GM23338 (cell line): ENCODE results near the gene MEN1. TPM values are rescaled to one million over a fixed set of nuclear protein-coding genes. Genes with fewer than 3 reads are reported as not detected.

ENCODE experiments used
- ATAC-seq: fragments of 200-7000 bp; cut with Tn5 transposase; 3 replicates; pipeline ENCODE4 v1.9.1; 2020
- DNase-seq: peaks from one replicate; pipeline ENCODE4 v3.0.0-alpha.2; 2015; ENCODE audit warnings: low spot score
- H2AFZ ChIP-seq: fragments of 200-600 bp; sonication (generic); 2 replicates; pipeline ENCODE4 v1.8.0; 2016; ENCODE audit warnings: antibody characterized with exemption, mild to moderate bottlenecking, moderate library complexity
- H3F3A ChIP-seq: fragments of 200-600 bp; sonication (generic); replicated peaks from 2 replicates; pipeline ENCODE4 v1.8.0; 2017; ENCODE audit warnings: antibody characterized with exemption, mixed run types, low read depth
- H3K27ac ChIP-seq: fragments of 200-600 bp; sonication (generic); 2 replicates; pipeline ENCODE4 v1.6.1; 2016; ENCODE audit warnings: low read depth
- H3K27me3 ChIP-seq: fragments of 200-600 bp; sonication (generic); 2 replicates; pipeline ENCODE4 v1.8.0; 2016; ENCODE audit warnings: mild to moderate bottlenecking, mixed run types, moderate library complexity; ENCODE audit not compliant: insufficient read depth
- H3K36me3 ChIP-seq: fragments of 200-600 bp; sonication (generic); 2 replicates; pipeline ENCODE4 v1.8.0; 2016; ENCODE audit warnings: mild to moderate bottlenecking; ENCODE audit not compliant: insufficient read depth
- H3K4me1 ChIP-seq: fragments of 200-600 bp; sonication (generic); 2 replicates; pipeline ENCODE4 v1.8.0; 2016; ENCODE audit warnings: mild to moderate bottlenecking, moderate library complexity; ENCODE audit not compliant: insufficient read depth
- H3K4me2 ChIP-seq: fragments of 200-600 bp; sonication (generic); 2 replicates; pipeline ENCODE4 v1.7.1; 2017; ENCODE audit warnings: mixed run types
- H3K4me3 ChIP-seq: fragments of 200-600 bp; sonication (generic); 2 replicates; pipeline ENCODE4 v1.6.1; 2016; ENCODE audit warnings: mixed run types
- H3K79me2 ChIP-seq: fragments of 200-600 bp; sonication (generic); replicated peaks from 2 replicates; pipeline ENCODE4 v1.8.0; 2017; ENCODE audit warnings: mild to moderate bottlenecking; ENCODE audit not compliant: insufficient read depth
- H3K9me2 ChIP-seq: fragments of 200-600 bp; sonication (generic); 2 replicates; pipeline ENCODE4 v1.8.0; 2017; ENCODE audit not compliant: insufficient read depth
- H4K20me1 ChIP-seq: fragments of 200-600 bp; sonication (generic); replicated peaks from 2 replicates; pipeline ENCODE4 v1.8.0; 2017; ENCODE audit warnings: mild to moderate bottlenecking; ENCODE audit not compliant: insufficient read depth
- H3K27ac Mint-ChIP-seq: 2 replicates; pipeline ENCODE4 v1.8.0; 2020; ENCODE audit warnings: inconsistent platforms, mild to moderate bottlenecking, moderate library complexity, mixed read lengths
- H3K27me3 Mint-ChIP-seq: 3 replicates; pipeline ENCODE4 v1.8.0; 2022; ENCODE audit warnings: low read depth, mild to moderate bottlenecking, moderate library complexity, mixed read lengths, inconsistent platforms; ENCODE audit not compliant: insufficient read depth, poor library complexity
- H3K36me3 Mint-ChIP-seq: 3 replicates; pipeline ENCODE4 v1.8.0; 2021; ENCODE audit warnings: low read depth, mild to moderate bottlenecking, inconsistent platforms, moderate library complexity, mixed read lengths
- H3K4me1 Mint-ChIP-seq: 3 replicates; pipeline ENCODE4 v1.8.0; 2020; ENCODE audit warnings: mild to moderate bottlenecking, inconsistent platforms, mixed read lengths
- H3K4me3 Mint-ChIP-seq: 3 replicates; pipeline ENCODE4 v1.8.0; 2021; ENCODE audit warnings: moderate library complexity, mild to moderate bottlenecking, inconsistent platforms, mixed read lengths
- H3K9me3 Mint-ChIP-seq: 3 replicates; pipeline ENCODE4 v1.8.0; 2020; ENCODE audit warnings: moderate library complexity, mild to moderate bottlenecking, inconsistent platforms, mixed read lengths
- CREB1 ChIP-seq: fragments of 250-450 bp; sonication (Bioruptor Pico); IDR thresholded peaks from 2 replicates; pipeline ENCODE4 v1.5.0; 2020; ENCODE audit warnings: low read depth, mild to moderate bottlenecking, moderate library complexity
- CTCF ChIP-seq, 2 experiments: fragments of 200-600 bp in 1 of 2; sonication (generic) in 1 of 2; conservative IDR thresholded peaks; 2 replicates each; pipeline versions ENCODE4 v1.5.1 to v1.6.1; 2016 to 2017; ENCODE audit warnings: antibody characterized with exemption in 2 of 2, low read depth in 2 of 2, mild to moderate bottlenecking in 2 of 2, moderate library complexity in 1 of 2
- EZH2 ChIP-seq: fragments of 200-600 bp; sonication (generic); IDR thresholded peaks from one replicate; pipeline ENCODE4 v1.8.0; 2017; ENCODE audit warnings: antibody characterized with exemption, mild to moderate bottlenecking, low read depth; ENCODE audit not compliant: unreplicated experiment
- NANOG ChIP-seq: IDR thresholded peaks from 2 replicates; pipeline ENCODE4 v1.6.1; 2016; ENCODE audit warnings: antibody characterized with exemption, borderline replicate concordance
- POLR2AphosphoS5 ChIP-seq: IDR thresholded peaks from 2 replicates; pipeline ENCODE4 v1.6.1; 2016; ENCODE audit warnings: antibody characterized with exemption, low read depth
- STAT1 ChIP-seq: IDR thresholded peaks from one replicate; pipeline ENCODE4 v1.6.1; 2016; ENCODE audit warnings: antibody characterized with exemption; ENCODE audit not compliant: unreplicated experiment
- ZNF331 ChIP-seq: fragments of 250-450 bp; sonication (Bioruptor Pico); IDR thresholded peaks from 2 replicates; pipeline ENCODE4 v1.5.0; 2020; ENCODE audit warnings: low read depth, mild to moderate bottlenecking, moderate library complexity
- polyA plus RNA-seq: library from polyadenylated mRNA; unstranded; fragments of >200 nt; fragmentation: Nextera tagmentation; extraction: Ambion mirVana; gene quantifications from 2 replicates; pipeline ENCODE4 v1.2.1, GENCODE V29; 2016
- total RNA-seq: library from RNA; depleted of rRNA; stranded (reverse); fragments of >200 nt; shearing (Covaris generic); gene quantifications from 2 replicates; pipeline ENCODE4 v1.2.3, GENCODE V29; 2014
- TF ChIP-seq, protein P1 (sequence below): IDR thresholded peaks from 2 replicates; pipeline ENCODE4 v1.6.1; 2016; ENCODE audit warnings: antibody characterized with exemption

The MEN1 gene
- total and polyA plus RNA-seq, 2 experiments from 2014 or later: 31.6 to 45.2 TPM

DNA sequence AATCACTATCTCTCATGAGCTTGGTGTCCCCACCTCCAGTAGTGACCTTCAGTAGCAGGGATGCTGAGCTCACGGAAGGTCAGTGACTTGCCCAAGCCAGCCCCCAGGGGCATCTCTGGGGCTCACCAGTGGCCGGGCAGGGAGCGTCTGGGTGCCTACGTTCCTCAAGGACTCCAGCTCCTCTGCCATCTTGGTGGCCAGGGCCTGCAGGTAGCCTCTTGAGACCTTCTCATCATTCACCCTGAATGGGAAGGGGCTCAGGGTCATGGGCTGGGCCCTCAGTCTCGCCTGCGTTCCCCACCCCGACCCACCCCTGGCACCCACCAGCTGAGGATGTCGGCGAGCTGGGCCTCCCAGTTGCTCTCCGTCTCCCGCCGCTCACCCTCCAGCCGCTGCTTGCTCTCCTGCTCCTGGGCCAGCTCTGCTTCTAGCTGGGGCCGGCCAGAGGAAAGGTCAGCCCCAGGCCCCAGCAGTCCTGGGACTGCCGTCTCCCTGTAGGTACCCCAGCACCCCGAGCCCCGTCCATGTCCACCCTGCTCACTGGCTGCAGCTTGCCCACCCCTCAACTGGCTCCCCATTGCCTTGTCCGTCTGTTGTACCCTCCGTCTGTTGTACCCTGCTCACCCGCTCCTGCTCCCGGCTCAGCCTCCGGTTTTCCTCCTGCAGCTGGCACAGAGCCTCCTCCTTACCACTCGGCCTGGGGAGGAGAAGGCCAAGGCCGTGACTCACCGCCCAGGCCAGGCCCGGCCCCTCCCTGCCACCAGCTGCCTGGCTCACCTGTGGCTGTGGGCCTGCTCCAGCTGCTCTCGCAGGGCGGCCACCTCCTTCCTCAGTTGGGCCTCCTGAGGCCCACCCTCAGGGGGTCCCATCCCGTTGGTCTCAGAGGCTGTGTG is 24.6 kb upstream of the MEN1 start:
- Histone ChIP-seq H3K36me3 (no peaks in the 10 kb centered on the region), H3K4me2 (no peak overlapping the region), H4K20me1 (no peaks in the 10 kb centered on the region), H3K79me2 (no peaks in the 10 kb centered on the region), H3K4me1 (no peaks in the 10 kb centered on the region), H3K4me3 (no peak overlapping the region), H2AFZ (no peak overlapping the region), H3K27ac (no peak overlapping the region), H3F3A (no peaks in the 10 kb centered on the region), H3K9me2 (no peaks in the 10 kb centered on the region), H3K27me3 (no peaks in the 10 kb centered on the region)
- no peaks in the 10 kb centered on the region for H3K9me3 Mint-ChIP-seq
- no peak overlapping the region for H3K27ac Mint-ChIP-seq
- ATAC-seq (no peak), DNase-seq (no peak)
- H3K4me1 Mint-ChIP-seq: no peaks in the 10 kb centered on the region
- no peak for TF ChIP-seq EZH2
- peaks cover 2% of the 10 kb centered on the region for H3K27me3 Mint-ChIP-seq
- peaks cover 9% of the 10 kb centered on the region; the same call in 2 of the 3 replicates for H3K36me3 Mint-ChIP-seq
- H3K4me3 Mint-ChIP-seq: no peak overlapping the region

GRCh38 chr11:64834031-64834722 is 23.8 kb upstream of the MEN1 start:
- H3K27ac Mint-ChIP-seq: no peak overlapping the region
- H3K4me3 ChIP-seq: no peak overlapping the region
- no peaks in the 10 kb centered on the region for H3K9me3 Mint-ChIP-seq
- H3K27me3 Mint-ChIP-seq: peaks cover 2% of the 10 kb centered on the region
- no peaks in the 10 kb centered on the region for H3K36me3 ChIP-seq
- H3K27me3 ChIP-seq: no peaks in the 10 kb centered on the region
- no peaks in the 10 kb centered on the region for H3K4me1 Mint-ChIP-seq
- H3K4me3 Mint-ChIP-seq: no peak overlapping the region
- H3K4me2 ChIP-seq: no peak overlapping the region
- H4K20me1 ChIP-seq: no peaks in the 10 kb centered on the region
- ATAC-seq (peak; percentile 27; the same call in 1 of the 3 replicates), DNase-seq (no peak)
- H2AFZ ChIP-seq: no peak overlapping the region
- H3K4me1 ChIP-seq: no peaks in the 10 kb centered on the region
- no peaks in the 10 kb centered on the region for H3F3A ChIP-seq
- TF ChIP-seq STAT1 (no peak), ZNF331 (CRISPR knock-in tag) (no peak), POLR2AphosphoS5 (no peak), CTCF (conservative IDR thresholded peaks at IDR 0.05; ENCODE audit: low read depth in 2 of 2) (no peak), CREB1 (CRISPR knock-in tag) (no peak), NANOG (no peak), EZH2 (no peak)
- TF ChIP-seq, protein P1, sequence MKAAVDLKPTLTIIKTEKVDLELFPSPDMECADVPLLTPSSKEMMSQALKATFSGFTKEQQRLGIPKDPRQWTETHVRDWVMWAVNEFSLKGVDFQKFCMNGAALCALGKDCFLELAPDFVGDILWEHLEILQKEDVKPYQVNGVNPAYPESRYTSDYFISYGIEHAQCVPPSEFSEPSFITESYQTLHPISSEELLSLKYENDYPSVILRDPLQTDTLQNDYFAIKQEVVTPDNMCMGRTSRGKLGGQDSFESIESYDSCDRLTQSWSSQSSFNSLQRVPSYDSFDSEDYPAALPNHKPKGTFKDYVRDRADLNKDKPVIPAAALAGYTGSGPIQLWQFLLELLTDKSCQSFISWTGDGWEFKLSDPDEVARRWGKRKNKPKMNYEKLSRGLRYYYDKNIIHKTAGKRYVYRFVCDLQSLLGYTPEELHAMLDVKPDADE: no peak
- H3K9me2 ChIP-seq: no peaks in the 10 kb centered on the region
- peaks cover 4% of the 10 kb centered on the region; the same call in 2 of the 3 replicates for H3K36me3 Mint-ChIP-seq
- H3K79me2 ChIP-seq: no peaks in the 10 kb centered on the region
- H3K27ac ChIP-seq: no peak overlapping the region
